ENCODE results near the gene U2AF1L4. TPM values are rescaled to one million over a fixed set of nuclear protein-coding genes. Genes with fewer than 3 reads are reported as not detected.

Gene U2AF1L4
- polyA plus RNA-seq, 3 donors = 13.2 to 30.3 (median 28.8) TPM

DNA sequence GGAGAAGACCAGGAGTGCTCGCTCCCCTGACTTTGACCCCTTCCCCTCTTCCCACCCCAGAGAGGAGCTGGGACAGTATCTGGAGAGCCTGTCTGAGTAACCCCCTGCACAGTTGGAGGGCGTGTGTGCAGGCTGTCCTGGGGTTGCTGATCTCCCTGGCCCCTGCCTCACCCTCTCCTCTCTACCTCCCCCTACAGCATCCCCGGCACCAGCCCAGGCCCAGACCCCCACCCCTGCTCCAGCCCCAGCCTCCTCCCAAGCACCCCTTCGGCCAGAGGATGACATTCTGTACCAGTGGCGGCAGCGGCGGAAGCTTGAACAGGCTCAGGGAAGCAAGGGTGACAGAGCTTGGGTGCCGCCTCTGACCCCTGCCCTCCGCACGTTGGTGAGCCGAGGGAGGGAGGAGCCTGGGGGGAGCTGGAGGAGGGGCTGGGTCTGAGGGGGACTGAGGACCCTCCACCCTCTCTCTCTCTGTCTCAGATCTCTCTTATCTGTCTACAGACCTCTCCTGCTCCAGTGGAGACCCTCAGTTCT, 21.4 kb upstream of the U2AF1L4 start:
- no peak overlapping the region for H3K27ac ChIP-seq (ENCODE audit: low read depth, low read length)
- 90 to 96% (median 92%) methylated on average over 10 to 11 of the region's 11 CpGs for WGBS, 3 donors

DNA sequence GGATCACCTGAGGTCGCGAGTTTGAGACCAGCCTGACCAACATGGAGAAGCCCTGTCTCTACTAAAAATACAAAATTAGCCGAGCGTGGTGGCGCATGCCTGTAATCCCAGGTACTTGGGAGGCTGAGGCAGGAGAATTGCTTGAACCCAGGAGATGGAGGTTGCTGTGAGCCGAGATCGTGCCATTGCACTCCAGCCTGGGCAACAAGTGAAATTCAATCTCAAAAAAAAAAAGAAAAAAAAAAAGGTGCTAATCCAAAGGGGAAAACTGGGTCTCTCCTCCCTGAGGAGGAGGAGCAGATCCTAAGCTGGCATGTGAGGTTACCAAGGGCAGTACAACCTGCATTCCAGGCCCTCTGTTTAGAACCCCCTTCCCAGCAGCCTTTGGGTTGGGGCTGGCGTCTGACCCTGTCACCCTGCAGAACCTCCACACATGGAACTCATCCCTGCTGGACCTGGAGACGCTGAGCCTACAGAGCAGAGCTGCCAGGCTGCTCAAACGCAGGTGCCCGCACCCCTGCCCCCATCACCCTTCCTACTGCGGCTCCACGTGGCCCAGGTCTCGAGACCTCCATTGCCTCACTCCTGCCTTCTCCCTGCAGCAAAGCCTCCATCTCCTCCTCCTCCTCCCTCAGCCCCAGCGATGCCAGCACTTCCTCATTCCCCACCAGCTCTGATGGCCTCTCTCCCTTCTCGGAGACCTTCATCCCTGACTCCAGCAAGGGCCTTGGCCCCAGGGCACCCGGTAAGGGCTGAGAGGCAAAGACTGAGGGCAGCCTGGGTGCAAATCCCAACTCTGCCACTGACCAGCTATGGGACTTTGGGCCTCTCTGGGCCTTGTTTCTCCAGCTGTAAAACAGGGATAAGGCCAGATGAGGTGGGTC, 19.5 kb upstream of the U2AF1L4 start:
- H3K27ac ChIP-seq (ENCODE audit: low read depth, low read length) = no peak overlapping the region
- WGBS, 3 donors = 91 to 96% (median 95%) methylated on average over 17 of the region's 17 CpGs

DNA sequence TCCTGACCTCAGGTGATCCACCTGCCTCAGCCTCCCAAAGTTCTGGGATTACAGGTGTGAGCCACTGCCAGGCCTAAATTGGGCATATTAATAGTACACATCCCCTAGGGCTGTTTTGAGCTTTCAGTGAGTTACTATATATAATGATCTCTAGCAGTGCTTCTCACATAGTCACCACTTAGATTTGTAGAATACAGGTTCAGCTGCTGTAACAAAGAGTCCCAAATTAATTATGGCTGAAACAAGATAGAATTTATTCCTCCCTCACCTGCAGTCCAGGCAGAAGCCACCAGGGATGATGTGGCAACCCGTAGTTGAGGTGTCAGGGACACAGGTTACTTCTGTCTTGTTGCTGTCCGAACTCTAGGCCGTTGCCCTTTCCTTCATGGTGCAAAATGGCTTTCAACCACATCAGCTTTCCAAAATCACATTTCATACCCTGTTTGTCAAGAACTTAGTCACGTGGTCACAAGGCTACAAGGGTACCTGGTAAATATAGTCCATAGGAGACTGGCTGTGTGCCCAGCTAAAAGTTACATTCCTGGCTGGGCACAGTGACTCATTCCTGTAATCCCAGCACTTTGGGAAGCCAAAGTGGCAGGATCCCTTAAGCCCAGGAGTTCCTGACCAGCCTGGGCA, 15.6 kb upstream of the U2AF1L4 start:
- H3K27ac ChIP-seq (ENCODE audit: low read depth, low read length) = no peak overlapping the region
- WGBS, 3 donors = 90 to 98% (median 97%) methylated on average over 4 of the region's 4 CpGs

DNA sequence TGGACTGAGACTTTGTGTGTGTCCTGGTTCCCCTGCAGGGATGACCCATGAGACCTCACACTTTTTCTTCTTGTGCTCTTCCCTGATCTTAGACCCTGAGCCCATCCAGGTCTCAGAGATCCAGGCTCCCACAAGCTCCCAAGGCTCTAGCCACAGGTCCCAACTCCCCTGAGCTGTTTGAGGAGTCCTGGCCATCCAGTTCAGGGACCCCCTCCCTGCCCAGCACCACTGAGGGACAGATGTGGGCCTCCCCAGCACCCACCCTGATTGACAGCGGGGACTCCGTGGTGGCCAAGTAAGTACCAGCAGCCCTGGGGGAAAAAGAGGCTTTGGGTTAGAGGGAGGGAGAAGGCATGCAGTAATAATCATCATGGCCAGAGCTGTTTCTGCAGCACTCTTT, 14.5 kb upstream of the U2AF1L4 start:
- no peak overlapping the region for H3K27ac ChIP-seq (ENCODE audit: low read depth, low read length)
- 97% methylated on average over 2 of the region's 2 CpGs for WGBS, 3 donors

DNA sequence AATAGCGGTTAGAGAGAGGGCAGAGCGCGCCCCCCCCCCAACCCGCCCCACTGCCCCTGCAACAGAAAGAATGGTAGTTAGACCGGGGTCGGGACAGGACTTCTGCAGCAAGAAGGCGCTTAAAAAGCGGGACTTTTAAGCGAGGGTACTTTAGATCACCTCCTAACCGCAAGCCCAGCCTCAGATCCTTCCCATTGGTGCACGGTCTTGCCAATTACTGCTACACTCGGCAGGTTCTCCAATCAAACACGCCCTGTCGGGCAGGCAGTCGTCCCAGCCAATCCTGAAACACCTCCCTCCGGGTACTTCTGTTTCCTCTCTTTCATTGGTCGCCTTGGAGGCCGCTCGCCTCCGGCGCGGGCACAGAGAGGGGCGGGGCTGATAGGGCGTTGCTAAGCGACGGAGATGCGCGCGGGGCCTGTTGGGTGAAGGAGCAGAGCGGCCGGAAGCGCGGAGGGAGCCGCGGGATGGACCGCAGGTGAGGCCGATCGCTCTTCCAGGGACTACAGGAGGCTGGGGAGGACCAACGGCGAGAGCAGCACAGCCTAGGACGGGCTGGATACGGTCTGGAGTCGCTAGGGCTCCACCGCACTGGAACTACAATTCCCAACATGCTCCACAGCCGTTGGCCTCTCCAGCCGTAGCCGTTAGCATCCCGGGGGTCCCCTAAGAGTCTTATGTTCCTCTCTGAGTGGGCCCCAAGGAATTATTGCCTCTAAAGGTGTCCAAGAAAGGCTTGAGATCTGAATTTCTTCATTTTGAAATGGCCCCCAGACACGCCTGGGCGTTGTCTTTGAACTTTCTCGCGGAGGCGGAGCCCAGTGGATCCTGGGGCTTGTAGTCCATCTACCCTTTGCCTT, 12.8 kb upstream of the U2AF1L4 start, which contains the start of gene PROSER3:
PROSER3 (plus strand) TSS at position 428 of the 860 bp plus-strand sequence; CDS start at position 468, 40 bp downstream.
- H3K27ac ChIP-seq (ENCODE audit: low read depth, low read length) = peak within 1 kb of the TSS; percentile 94
- WGBS, 3 donors = 0 to 1% (median 0%) methylated on average over 53 of the region's 53 CpGs

DNA sequence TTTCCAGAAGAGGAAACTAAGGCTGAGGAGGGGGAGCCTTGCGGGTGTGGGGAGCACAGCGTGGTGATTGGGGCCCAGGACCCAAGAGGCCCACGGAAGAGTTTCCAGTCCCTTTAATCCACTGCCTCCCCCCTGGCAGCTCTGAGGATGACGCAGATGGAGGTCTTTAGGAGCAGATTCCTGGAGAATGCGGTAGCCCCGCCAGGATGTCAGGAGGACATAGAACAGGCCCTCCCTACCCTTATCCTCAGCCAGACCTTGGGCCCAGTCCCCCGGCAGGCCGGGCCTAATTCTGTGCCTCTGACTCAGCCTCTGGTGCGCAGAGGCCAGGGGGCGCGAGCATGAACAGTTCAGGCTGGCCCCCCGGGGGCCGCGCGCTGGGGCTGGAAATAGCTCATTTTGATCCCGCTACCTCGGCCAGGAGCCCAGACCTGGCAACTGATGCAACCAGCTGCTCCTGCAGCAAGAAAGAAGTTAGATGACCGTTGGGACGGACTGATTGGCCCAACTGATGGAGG, 12.1 kb upstream of the U2AF1L4 start:
- WGBS, 3 donors = 4 to 11% (median 5%) methylated on average over 19 of the region's 19 CpGs
- peak overlapping the region; percentile 94 for H3K27ac ChIP-seq (ENCODE audit: low read depth, low read length)

DNA sequence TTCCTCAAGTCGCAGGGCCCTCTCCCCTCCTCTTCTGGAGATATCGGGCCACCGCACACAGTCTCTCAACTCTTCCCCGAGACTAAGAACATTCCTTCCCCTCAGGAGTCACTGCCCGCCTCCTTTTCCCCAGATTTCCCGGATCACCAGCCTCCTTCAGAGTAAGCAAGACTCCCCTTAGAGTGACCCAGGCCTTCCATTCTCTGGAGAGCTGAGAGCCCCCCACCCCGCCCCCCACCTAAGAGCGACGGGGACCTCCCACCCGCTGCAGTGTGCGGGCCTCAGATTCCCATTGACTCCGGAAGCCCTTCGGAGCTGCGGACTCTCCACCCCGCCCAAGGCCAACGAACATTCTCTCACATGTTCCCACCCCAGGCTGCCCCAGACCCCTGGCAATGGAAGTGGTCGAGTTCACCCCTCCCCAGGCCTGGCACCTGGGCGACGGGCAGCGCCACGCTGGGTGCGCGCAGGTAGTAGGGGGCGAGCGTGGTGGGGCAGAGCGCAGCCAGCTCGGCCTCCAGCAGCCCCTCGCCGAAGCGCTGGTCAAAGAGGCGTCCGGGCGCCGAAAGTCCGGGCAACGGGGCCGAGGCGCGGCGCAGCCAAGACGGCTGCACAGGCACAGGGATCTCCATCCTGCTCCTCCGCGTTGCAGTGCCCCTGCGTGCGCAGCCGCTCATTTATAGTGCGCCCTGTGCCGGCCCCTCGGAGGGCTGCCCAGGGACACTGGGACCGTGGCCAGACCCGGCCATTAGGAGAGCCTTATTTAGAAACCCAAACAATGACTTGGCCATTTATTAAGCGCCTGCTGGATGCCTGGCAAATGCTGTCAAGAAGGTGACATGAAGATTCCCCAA, 11.4 kb upstream of the U2AF1L4 start, which contains the start of gene HSPB6:
HSPB6 (minus strand) TSS at position 653 of the 854 bp plus-strand sequence; CDS start at position 632, 21 bp downstream.
- 6 to 15% (median 8%) methylated on average over 39 to 52 of the region's 52 CpGs for WGBS, 3 donors
- peak within 1 kb of the TSS; percentile 94 for H3K27ac ChIP-seq (ENCODE audit: low read depth, low read length)

DNA sequence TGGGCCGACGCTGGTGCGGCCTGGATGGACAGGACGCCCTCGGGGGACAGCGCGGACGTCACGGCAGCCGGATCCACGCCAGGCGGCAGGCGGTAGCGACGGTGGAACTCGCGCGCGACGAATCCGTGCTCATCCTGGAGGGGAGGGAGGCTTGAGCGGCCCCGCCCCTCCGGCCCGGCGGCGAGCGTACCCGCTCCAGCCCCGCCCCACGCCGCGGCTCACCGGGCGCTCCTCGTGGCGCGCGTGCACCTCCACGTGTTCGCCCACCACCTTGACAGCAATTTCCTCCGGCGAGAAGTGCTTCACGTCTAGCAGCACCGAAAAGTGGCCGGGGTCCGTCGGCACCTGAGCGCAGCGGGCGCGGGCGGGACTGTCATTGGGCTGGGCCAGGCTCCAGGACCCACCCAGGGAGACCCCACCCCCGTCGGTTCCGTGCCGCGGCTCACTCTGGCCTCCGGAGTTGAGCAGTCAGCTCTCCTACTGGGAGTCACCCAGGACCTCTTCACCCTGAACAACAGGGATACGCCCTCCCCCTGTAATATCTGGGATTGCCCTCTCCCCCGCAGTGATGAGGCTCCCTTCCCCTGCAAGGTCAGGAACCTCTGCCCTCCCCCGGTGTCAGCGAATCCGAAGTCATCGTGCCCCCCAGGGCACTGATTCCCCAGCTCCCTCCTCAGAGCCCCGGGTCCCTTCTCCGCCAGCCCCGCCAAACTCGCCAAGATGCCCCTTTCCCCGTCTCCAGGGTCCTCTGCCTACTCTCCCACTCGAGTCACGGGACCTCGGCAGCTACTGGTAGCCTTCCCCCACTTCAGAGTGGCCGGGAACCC, 10.5 kb upstream of the U2AF1L4 start:
- peak overlapping the region; percentile 94 for H3K27ac ChIP-seq (ENCODE audit: low read depth, low read length)
- 16 to 63% (median 18%) methylated on average over 42 to 74 of the region's 74 CpGs for WGBS, 3 donors

DNA sequence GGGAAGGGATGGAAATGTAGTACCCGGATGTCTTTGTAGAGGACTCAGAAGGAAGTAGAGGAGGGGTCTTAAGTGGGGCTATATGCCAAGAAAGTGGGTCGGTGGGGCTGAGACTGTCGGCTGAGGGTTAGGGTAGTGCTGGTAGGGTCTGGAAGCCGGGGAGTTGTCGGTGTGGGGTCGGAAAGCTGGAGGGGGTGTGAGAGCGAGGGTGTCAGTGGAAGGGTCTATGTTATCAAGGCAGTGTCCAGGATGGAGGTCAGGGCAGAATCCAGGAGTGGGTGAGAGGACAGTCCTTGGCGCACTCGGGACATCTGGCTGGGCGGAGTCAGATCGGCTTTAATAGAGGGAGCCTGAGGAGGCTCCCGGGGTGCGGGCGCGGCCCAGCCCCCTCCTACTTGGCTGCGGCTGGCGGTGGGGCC, 9.9 kb upstream of the U2AF1L4 start:
- H3K27ac ChIP-seq (ENCODE audit: low read depth, low read length) = no peak overlapping the region
- WGBS, 3 donors = 42 to 76% (median 46%) methylated on average over 15 to 17 of the region's 17 CpGs

DNA sequence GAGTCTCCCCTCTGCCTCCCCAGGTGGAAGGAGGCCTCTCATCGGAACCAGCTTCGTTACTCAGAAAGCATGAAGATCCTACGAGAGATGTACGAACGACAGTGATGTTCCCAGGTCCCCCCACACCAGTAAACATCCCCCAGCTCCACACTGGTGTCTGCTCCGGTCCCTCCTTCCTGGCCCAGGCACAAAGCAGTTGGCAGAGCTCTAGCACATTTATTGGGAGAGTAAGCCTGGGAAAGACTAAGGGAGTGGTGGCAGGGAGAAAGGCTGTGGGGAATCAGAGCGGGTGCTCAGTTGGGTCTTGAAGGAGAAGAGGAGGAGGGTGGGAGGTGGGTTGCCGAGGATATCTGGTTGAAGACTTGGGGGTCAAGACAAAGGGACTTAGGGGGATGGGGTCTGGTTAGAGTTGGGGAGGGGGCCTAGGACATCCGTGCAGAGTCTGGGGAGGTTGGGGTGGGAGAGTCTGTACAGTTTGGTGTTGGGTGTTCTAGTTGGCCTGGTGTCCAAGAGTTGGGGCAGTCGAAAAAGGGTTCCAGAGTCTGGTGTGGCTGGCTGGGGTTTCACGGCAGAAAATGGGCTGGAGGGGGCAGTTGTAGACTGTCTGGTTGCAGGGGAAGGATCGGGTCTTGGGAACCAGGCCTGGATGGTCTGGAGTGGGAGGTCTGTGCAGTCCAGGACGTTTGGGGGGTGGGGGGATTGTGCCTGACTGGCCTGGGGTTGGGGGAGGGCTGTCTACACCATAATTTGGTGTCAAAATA, 9.3 kb upstream of the U2AF1L4 start:
- WGBS, 3 donors = 73 to 84% (median 78%) methylated on average over 13 of the region's 13 CpGs
- H3K27ac ChIP-seq (ENCODE audit: low read depth, low read length) = no peak overlapping the region

DNA sequence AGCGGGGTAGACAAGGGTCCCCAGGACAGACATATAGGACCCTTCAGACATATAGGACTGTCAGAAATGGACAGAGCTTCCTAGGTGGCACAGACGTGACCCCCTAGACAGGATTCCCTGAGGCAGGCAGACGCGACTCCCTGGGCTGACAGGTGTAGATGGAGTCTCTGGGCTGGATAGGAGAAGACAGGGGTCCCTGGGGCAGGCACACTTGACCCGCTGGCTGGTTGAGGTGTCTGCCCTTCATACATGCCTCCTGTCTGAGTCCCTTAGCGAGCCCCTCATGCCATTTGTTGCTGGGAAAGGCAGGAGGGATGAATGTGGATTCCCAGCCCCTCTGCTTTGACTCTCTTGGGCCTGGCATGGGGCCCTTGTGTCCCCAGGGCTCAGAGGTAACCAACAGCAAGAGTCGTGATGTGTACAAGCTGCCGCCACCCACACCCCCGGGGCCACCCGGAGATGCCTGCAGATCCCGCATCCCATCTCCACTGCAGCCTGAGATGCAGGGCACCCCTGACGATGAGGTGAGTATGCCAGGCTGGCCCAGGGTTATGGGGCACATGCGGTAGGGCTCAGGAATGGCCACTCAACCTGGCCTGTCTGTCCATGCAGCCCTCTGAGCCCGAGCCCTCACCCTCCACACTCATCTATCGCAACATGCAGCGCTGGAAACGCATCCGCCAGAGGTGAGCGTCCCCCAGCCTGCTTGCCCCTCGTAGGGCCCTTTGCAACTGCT, 8.6 kb upstream of the U2AF1L4 start:
- H3K27ac ChIP-seq (ENCODE audit: low read depth, low read length) = no peak overlapping the region
- 87 to 92% (median 91%) methylated on average over 20 of the region's 20 CpGs for WGBS, 3 donors

DNA sequence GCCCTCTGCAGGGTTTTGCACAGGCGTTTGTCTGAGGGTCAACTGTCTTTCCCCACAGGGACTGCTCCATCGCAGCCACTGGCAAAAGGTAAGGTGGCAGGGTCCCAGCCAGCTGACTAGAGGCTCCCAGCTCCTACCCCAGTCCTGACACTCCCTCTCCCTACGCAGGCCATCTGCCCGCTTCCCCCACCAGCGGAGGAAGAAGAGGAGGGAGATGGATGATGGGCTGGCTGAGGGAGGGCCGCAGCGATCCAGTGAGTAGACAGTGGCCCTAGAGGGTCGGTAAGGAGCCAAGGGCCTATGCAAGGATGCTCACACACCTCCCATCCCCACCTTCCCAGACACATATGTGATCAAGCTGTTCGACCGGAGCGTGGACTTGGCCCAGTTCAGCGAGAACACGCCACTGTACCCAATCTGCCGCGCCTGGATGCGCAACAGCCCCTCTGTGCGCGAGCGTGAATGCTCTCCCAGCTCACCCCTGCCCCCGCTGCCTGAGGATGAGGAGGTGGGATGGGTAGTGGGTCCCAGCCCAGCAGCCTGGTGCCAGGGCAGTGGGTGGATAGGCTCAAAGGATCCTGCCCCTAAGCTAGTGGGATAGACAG, 7.6 kb upstream of the U2AF1L4 start:
- no peak overlapping the region for H3K27ac ChIP-seq (ENCODE audit: low read depth, low read length)
- 94 to 95% (median 94%) methylated on average over 20 of the region's 20 CpGs for WGBS, 3 donors

DNA sequence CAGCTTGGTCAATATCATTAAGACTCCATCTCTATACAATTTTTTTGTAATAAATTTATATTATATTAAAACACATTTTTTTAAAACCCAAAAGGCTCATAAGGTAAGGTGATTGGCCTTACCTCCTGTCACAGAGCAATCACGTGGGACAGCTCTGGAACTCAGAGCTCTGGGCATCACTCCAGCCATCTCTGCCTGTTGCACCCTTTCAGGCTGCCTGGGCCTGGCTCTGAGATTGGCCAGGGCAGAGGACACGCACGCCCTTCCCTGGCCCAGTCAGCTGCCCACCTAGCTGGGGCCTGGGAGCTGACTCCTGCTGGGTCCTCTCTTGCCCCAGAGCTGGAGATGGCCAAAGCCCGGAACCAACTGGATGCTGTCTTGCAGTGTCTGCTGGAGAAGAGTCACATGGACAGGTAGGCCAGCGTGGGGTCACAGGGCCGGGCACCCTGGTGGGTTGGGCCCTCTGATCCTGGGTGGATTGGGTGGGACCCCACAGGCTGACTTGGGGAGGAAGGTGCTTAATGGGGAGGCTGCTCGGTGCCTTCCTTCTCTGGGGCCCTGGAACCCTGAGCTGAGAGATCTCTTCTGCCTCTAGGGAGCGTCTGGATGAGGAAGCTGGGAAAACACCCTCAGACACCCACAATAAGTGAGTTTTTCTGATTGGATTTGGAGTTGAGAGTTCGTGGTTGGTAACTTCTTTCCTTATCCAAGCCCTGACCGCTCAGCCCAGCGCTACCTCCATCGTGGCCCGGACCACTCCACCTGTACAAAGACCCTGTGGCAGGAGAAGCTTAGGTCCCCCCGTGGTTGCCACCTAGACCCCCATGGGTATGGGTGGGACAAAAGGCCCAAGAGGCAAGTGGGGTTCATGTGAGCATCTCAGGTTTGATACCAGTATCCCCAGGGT, 6.9 kb upstream of the U2AF1L4 start:
- no peak overlapping the region for H3K27ac ChIP-seq (ENCODE audit: low read depth, low read length)
- 88 to 91% (median 91%) methylated on average over 14 of the region's 14 CpGs for WGBS, 3 donors

DNA sequence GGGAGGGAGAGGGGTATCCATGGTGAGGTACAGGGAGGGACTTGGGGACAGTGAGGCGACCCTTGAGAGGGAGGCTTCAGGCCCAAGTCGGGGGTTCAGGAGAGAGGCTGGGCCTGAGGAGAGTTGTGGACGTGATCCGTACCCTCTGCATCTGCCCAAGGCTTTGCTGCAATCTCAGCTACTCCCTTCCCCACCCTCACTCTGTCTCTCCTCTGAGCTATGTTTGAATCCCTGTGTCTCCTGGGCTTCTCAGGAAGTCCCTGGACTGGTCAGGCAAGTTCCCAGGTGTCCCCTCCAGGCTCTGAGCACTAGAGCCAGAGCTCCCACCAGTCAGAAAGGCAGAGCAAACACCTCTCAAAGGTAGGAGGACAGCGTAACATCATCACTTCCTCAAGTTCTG, 4.9 kb upstream of the U2AF1L4 start:
- 93 to 98% (median 93%) methylated on average over 2 to 5 of the region's 5 CpGs for WGBS, 3 donors
- no peak overlapping the region for H3K27ac ChIP-seq (ENCODE audit: low read depth, low read length)

All from adipose tissue (tissue), 3 donors.